Left cardiac atrium (tissue), 4 donors: ENCODE data around the gene SGK1. TPM values are rescaled to one million over a fixed set of nuclear protein-coding genes. Genes with fewer than 3 reads are reported as not detected.
"Not testable (repeated sequence)": the region's sequence is repeated elsewhere in the genome, so short reads cannot be mapped to it uniquely, and the experiment has no call there.

ENCODE experiments used
- ATAC-seq, 2 donors: fragments of 200-7000 bp; cut with Tn5 transposase; one replicate each; pipeline ENCODE4 v1.9.1; 2020; ENCODE audit warnings: mild to moderate bottlenecking in 2 of 2, moderate library complexity in 2 of 2
- DNase-seq: peaks from one replicate; pipeline ENCODE4 v3.0.0-alpha.2; 2020
- intact Hi-C, 2 donors: fragments of 100-400 bp; cut with DNase I; formaldehyde crosslinking; loops; one replicate each; pipeline versions ENCODE4 v1.14.1 to v1.15.1; 2022 to 2023
- total RNA-seq, 2 donors: library from RNA; stranded (reverse); fragmentation: NEBNext Ultra II Directional; extraction: Animal tissue kit (Norgen Biotek cat#: 25700); gene quantifications; one replicate each; pipeline ENCODE4 v1.2.1, GENCODE V29; 2021
- donor health status: DM: no; HTN: yes; CAD: no.
- donor health status: DM: no; HTN: yes; CAD: no; lungs with severe emphysema.
- donor health status: DM: yes; HTN: yes; CAD: no.
- donor health status: Dilated cardiomyopathy.

SGK1 gene
- total RNA-seq, 2 donors from 2014 or later: 42.3 to 104 TPM

DNA sequence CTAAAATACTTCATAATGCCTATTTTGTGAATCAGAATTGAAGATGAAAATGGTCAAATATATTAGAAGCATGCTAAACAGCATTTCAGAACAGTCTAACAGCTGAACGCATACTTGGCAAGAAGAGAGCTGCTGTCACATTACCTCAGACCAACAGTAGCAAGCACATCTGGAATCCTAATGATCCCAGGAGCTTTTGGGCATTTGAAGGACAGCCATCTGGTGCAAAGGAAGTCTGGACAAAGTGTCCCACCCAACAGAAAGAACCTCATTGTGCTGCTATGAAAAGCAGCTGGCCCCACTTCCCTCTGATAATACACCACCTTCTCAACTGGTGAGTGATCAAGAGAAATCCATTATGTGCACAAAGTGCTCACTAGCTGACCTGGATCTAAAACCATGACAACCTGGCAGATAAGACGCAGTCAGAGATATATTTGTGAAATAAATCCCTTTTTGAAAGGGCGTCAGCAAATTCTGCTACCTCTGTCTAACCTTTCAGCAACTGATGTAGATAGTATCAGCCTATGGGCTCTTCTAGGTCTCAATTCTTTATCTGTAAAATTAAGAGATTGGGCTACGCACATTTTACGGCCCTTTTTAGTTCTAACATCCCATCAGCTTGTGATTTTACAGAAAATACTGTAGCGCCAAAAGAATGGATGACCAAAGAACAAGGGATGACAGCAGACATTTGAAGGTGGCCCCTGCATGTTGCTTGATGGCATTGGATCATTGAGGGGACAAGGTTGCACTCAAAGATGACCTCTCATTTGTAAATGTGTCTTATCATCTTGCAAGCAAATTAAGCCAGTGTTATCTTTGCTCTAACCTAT lies 78.7 kb downstream of the SGK1 start:
- peak; percentile 19 to 68 for ATAC-seq
- intact Hi-C loops: loop anchor here in 1 of 2 donors (5.0 kb wide), 1 partner anchor 103 kb away; no protein-coding TSS in a partner anchor
- DNase-seq: no peak

DNA sequence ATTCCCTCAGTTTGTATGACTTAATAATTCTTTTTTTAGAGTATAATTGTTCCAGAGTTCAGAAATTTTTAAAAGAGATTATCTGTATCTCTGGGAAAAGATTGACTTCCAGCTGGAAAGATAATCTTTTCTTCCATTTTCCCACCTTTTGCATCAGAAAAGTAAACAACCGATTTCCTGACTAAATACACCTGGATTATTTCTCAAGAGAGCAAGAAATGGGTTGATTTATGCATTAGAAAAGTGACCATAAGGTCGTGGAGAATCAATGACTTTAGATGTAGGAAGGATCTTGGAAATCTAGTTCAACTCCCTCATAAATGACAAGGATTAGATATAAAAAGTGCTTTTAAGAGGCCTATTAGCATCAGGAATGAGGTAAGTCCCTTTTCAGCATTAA lies 79.9 kb downstream of the SGK1 start:
- intact Hi-C loops: loop anchor here in 1 of 2 donors (5.0 kb wide), 1 partner anchor 104 kb away; no protein-coding TSS in a partner anchor
- no peak for DNase-seq
- no peak for ATAC-seq

DNA sequence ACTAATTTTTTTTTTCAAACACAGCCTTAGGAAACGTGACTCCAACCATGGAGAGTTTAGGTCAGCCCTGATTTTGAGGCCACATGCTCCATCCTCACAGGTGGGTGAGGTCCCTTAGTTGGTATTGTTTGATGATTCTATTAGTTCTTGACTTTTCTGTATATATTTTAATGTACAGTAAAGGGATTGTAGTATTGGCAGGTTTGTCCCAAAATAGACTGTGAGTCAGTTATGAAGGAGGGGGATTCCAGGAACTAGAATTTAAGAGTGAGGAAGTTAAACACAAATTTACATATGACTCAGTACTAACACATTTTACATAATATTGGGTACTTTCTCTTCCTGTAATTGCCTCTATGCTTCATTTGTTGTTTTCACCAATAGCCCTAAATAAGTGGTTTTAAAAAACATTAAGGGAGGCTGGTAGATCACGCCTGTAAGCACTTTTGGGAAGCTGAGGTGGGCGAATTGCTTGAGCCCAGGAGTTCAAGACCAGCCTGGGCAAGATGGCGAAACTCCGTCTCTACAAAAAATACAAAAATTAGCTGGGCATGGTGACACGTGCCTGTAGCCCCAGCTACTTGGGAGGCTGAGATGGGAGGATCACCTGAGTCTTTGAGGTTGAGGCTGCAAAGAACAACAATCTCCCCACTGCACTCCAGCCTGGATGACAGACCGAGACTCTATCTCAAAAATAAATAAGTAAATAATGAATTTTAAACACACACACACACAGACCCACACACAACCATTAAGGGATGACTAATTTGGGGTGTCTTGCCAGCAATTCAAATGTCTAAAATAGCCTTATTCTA lies 81.8 kb downstream of the SGK1 start:
- no peak for DNase-seq
- peak; percentile 27 to 62 for ATAC-seq
- intact Hi-C loops: loop anchor here in 1 of 2 donors (5.0 kb wide), 1 partner anchor 106 kb away; no protein-coding TSS in a partner anchor

DNA sequence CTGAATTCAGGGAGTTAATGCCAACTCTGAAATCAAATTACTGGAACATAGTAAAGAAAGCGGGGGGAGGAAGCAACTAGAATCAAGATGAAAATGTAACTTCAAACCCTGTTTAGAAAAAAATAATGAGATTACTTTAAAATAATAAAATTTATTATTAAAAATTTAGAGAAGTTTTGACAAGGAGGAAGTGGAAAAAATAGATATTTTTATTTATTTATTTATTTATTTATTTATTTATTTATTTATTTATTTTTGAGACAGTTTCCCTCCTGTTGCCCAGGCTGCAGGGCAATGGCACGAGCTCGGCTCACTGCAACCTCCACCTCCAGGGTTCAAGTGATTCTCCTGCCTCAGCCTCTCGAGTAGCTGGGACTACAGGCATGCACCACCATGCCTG lies 82.6 kb downstream of the SGK1 start:
- not testable (repeated sequence) for ATAC-seq

DNA sequence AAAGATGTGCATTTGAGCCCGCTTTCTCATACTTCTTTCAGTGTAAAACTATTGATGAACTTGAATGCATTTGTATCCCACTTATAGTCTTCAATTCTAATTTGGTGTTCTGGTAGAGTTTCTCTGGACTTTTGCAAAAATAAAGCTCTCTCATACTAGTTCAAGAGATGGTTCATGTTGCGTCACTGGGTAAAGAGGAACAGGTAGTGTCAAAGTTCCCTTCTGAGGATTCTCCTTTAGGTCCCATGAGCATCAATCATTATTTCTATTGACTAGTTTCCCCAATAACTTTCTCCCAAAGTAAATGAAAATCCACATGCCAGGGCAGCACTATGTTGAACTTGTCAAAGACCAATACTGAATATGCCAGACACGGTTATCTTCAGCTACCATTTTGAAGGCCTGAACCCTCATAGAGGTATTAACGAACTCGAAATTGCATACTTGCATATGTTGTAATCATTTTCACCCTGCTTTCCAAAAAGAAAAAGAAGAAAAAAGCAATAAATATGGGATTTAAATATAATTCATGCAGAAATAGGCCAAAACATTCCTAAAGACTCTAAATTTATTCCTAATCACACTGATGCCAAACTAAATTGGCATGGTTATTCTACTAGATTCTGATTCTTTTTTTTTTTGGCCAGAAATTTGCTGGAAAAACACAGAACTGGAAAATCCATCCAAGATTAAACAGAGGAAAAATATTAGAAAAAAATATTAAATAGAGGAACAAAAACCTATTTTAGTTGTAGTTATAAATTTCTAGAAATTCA lies 84.5 kb downstream of the SGK1 start:
- ATAC-seq (no peak), DNase-seq (no peak)
- intact Hi-C loops: no loop called here

More for the DNA sequence above, 82.6 kb downstream of the SGK1 start:
- DNase-seq: not testable (repeated sequence)
- intact Hi-C loops: loop anchor here in 1 of 2 donors (5.0 kb wide), 1 partner anchor 107 kb away; no protein-coding TSS in a partner anchor

DNA sequence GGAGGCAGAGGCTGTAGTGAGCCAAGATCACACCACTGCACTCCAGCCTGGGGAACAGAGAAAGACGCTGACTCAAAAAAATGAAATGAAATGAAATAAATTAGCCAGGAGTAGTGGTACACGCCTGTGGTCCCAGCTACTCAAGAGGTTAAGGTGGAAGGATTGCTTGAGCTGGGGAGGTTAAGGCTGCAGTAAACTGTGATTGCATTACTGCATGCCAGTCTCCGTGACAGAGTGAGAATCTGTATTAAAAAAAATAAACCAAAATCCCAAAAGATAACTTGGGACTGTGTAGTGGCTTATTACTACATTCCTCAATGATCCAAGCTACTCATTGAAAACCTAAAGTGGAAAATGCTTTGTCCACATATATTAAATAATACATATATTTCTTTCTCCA lies 87.0 kb downstream of the SGK1 start:
- ATAC-seq (no peak), DNase-seq (no peak)
- intact Hi-C loops: no loop called here

DNA sequence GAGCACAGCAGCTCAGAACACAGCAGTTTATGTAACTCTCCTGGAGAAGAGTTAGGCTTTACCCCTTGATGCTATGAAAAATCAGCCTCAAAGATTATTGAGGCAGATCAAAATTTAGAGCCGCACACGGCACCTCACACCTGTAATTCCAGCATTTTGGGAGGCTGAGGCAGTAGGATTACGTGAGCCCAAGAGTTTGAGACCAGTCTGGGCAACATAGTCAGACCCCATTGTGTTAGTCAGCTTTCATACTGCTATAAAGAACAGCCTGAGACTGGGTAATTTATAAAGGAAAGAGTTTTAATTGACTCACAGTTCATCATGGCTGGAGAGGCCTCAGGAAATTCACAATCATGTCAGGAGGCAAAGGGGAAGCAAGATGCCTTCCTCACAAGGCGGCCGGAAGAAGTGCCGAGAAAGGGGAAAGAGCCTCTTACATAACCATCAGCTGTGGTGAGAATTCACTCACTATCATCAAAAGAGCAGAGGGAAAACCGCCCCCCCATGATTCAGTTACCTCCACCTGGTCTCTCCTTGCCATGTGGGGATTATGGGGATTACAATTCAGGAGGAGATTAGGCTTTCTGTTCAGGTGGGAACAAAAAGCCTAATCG lies 87.7 kb downstream of the SGK1 start:
- ATAC-seq (no peak), DNase-seq (no peak)
- intact Hi-C loops: no loop called here

DNA sequence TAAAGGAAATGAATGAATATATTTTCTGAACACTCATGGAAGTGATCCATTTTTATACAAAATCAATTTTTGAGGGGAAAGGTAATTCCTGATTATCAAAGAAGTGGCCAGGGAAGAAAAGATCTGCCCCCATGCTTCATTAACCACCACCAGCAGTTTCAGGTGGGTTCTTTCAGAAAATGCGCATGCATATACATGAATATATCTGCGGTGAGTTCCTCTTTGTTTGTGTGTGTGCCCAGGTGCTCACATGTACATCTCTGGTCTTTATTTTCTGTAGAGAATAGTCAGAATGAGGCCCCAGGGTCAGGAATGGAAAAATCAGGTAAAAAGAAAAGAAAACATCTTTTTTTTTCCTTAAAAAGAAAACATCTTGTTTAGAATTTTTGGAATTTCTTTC lies 88.4 kb downstream of the SGK1 start:
- no peak for ATAC-seq
- intact Hi-C loops: no loop called here
- no peak for DNase-seq

DNA sequence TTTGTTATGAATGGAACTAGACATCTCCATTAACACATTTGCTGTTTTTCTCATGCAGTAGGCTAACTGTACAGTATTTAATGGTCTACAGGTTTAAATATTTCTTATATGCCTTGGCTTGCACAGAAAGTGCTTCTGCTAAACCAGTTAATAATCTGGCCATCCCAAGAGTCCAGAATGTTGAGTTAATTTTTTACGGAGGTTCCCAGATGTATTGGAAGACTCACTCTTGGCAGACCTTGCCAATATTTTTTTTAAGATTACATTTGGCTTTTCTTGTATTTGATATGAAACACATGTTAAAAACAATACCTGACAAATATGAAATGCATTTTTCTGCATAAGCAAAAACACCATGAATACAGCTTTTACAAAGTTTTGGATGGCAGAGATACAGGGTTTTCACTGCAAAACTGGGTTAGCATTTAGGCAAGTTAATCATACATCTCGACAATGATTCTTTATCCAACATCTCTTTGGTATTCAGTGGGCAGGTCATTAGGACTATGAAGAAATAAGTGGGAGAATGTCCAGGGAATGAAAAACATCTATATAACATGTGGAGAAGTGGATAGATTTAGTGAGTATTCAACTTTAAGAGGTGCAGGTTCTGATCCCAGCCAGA lies 94.0 kb downstream of the SGK1 start:
- ATAC-seq: no peak
- no peak for DNase-seq
- intact Hi-C loops: no loop called here

DNA sequence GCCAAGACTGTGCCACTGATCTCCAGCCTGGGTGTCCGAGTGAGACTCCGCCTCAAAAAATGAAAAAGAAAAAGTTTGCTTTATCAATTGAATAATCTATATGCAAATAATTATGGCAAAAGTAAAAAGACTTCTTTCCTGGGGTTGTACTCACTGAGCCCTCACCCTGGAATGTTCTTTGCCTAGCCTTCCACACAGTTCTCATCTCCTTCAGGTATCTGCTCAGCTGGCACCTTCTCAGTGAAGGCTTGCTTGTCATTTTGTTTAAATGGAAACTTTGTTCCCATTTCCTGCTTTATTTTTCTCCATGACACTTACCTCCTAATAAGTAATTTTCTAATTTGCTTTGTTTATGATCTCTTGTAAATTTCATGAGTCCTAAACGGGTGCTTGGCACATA lies 96.7 kb downstream of the SGK1 start:
- intact Hi-C loops: no loop called here
- ATAC-seq (no peak), DNase-seq (no peak)

DNA sequence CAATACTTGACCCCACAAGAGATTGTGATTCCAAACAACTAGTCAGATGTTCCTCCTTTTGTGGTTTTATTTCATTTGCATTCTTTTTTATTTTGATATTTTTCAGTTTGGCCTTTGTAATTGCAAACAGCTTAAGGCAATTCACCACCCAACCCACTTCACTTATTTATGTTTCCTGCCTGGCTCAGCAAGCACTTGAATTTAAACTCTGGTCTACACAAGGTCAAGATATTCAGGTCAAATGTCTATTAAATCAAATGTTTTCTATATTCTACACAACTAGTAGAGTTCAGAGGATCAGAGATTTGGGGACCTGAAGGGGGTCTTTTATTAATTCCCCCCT lies 100.1 kb downstream of the SGK1 start:
- DNase-seq (no peak), ATAC-seq (no peak)
- intact Hi-C loops: no loop called here

DNA sequence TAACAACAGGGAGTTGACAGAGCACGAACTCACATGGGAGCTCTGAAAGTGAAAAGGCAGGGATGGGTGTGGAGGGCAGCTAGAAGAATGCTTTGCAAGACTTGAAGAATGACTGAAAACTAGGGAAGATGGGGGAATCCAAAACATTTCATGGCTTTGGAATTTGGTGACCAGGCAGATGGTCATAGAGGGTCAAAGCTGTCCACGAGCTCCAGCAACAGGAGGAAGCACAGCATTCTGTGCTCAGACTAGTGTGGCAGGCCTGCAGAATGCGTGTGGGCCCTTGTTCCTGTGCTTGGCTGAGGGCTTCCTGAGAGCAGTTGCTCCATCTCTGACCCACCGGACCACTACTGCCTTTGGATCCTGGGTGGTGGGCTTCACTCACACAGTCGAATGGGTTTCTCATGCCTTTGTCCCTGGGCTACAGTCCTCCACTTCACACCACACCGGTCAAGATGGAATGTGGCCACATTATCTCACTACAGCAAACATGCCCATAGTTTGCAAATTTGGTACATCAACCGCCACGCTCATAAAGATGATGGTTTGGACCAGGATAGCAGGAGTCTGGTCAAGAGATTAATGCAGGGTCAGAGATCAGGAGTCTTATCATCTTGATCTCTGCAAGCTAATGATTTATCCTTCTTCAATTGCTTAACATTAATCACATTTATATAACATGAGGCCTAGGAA lies 100.7 kb downstream of the SGK1 start:
- ATAC-seq (no peak), DNase-seq (no peak)
- intact Hi-C loops: no loop called here

DNA sequence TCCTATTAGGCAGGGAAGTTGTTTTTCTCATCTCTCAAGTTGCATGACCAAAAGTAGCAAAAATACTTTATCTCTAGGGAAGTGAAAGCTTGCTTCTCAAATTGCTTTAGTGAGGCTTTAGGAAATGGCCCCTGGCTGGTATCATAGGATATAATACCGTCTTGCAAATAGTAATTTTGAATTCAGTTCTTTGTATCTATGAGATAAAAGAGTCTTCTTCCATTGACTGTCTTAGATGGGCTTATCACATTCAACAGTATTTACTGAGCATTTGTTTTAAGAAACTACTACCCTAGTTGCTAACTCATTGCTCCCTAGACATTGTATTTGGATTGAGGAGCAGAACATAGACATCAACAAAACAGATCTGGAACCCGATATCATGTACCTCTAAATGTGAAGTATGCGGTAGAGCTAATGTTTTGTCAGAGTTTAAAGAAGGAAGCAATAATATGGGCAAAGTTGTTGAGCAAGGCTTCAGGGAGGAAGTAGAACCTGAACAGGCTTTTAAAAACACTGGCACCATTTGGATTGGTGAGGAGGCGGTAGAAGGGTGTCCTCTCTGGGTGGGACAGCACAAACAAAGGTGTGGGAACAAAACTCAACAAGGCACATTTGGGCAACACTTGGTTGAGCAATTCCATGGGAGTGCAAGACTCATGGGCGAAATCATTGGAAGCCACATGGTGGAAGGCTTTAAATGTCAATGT lies 101.5 kb downstream of the SGK1 start:
- intact Hi-C loops: no loop called here
- no peak for DNase-seq
- no peak for ATAC-seq

DNA sequence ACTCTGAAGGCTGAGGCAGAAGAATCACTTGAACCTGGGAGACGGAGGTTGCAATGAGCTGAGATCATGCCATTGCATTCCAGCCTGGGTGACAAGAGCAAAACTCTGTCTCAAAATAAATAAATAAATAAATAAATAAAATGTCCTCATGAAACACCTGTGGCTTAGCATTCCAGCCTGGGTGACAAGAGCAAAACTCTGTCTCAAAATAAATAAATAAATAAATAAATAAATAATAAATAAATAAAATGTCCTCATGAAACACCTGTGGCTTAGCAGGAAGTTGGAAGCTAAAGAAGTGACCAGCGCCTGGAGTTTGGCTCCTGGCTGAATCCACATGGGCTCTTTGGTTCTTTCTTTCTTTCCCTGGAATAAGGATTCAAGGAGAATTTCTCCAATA lies 104.5 kb downstream of the SGK1 start:
- DNase-seq, ATAC-seq, intact Hi-C loops: not testable (repeated sequence)

DNA sequence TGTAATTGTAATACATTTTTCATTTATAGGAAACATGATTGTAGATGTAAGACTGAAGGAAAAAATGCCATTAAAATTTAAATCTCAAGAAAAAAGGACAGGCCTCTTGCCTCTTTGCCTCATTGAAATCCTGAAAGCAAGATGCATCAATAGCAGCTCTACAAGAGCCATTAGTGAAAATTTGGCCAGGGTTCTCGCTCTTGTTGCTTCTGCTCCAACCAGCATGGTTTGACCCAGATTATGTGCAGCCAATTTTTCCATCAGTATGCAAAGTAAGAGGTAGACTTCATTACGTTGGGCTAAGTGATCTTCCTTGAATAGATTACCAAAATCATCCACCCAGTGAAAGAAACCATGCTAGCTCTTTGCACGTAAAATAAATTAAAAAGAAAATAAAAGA lies 106.6 kb downstream of the SGK1 start:
- DNase-seq (no peak), ATAC-seq (no peak)
- intact Hi-C loops: no loop called here

DNA sequence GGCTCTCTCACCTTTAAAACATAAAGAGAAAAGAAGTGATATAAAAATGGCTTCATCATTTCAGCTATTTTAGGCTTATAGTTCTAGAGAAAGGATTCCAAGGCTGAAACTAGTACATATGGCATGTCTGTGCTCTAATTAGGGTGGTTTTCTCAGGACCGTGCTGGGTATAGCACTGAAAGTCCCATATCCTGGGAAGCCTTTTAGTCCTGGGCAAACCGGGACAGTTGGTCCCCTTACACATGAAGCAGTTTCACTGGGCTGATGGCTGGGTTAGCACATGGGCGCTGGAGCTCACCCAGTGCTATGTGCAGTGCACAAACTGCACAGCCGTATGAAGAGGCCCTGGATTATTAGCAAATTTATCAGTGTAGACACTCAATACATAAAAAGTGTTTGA lies 110.5 kb downstream of the SGK1 start:
- ATAC-seq (no peak), DNase-seq (no peak)
- intact Hi-C loops: no loop called here

DNA sequence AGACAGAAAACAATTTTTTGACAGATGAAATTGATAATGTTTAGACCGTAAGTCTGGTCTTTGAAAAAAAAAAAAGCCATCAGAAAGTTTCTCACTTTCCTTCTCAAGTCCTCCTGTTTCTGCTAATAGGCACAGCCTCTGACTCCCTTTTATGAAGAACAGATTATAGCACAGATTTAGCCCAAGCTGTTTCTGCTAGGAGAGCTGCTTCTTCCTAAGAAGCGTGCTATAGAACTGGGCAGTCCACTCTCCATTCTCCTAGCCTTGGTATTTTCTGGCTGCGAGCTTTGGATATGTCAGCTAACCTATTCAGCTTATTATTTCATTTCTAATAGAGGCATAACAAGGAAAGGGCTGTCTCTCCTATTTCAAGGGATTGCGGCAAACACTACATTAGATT lies 112.5 kb downstream of the SGK1 start:
- intact Hi-C loops: no loop called here

More for the DNA sequence above, 112.5 kb downstream of the SGK1 start:
- ATAC-seq (no peak), DNase-seq (no peak)
